HS-5 (cell line): ENCODE results near the gene TMEM106C.

Experiments
- DNase-seq: peaks from one replicate; pipeline ENCODE4 v3.0.0-alpha.2; 2012; ENCODE audit warnings: low read depth

The TMEM106C gene

DNA sequence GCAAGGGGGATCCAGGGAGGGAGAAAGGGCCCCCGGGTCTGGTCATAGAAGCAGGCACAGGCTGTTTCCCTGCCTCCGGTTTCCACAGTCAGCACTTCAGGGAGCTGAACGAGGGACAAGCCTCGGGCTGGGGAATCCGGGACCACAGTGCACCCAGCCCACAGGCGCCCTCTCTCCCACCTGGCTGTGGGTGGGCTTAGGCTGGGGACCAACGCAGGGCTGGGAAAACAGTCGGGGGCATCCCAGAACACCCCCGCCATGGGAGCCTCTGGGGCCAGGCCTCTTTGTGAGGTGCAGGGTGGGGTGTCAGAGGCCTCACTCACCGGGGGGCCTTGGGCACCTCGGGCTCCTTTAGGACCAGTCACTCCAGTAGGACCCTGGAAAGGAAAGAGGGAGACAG is 16.3 kb downstream of the TMEM106C start:
- no peak for DNase-seq

DNA sequence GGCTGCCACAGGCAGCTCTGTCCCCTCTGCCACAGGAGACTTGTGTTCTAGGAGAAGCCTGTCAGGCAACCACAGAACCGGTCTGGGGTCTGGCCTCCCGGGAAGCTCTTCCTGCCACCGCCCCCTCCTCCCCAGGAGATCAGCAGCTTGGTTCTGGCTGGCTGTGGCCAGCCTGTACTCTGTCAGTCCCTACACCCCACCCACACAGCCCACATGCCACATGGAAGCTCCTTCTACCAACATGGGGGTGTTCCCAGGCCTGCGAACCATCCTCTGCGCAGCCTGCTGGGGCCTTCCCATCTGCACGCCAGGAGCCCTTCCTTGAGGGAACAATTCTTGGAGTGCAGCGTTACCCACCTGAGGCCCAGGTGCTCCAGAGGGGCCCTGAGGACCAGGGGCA is 16.8 kb downstream of the TMEM106C start:
- no peak for DNase-seq

DNA sequence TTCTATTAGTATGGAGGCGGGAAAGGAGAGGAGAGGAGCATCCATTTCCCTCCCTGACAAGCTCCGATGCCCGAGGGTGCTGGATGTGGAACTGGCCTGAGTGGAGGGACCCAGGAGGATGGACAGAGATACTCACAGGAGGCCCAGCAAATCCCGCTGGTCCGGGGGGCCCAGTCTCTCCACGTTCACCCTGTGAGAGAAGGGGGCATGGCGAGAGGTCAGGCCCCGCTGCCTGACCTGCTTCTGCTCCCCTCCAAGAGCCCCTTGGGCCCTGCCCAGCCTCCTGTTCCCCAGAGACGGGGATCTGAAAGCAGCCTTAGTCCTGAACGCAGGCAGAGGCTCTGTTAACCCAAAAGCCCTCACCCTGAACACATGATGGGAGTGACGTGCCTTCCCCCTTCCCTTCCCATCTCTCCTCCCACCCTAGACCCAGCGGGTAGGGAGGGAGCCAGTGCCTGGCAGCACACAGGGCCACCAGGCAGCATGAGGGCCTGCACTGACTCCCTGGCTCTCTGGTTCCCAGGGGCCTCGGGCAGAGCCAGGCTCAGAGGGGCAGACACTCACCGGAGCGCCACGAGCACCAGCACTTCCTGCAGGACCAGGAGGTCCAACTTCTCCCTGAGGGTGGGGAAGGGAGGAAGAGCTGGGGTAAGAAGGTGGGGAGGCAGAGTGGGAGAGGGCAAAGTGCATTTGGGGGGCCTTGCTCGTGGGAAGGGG is 17.5 kb downstream of the TMEM106C start:
- DNase-seq = no peak

- no peak for DNase-seq
Measured at GRCh38 chr12:47981496-47982260, 18.3 kb downstream of the TMEM106C start.

- no peak for DNase-seq
Measured at GRCh38 chr12:47982311-47982710, 18.9 kb downstream of the TMEM106C start.

GRCh38 chr12:47982770-47983169 is 19.4 kb downstream of the TMEM106C start:
- DNase-seq = no peak

GRCh38 chr12:47983541-47984115 is 20.2 kb downstream of the TMEM106C start:
- DNase-seq = no peak

GRCh38 chr12:47984331-47984801 is 21.0 kb downstream of the TMEM106C start:
- DNase-seq = no peak

- no peak for DNase-seq
Measured at GRCh38 chr12:47985596-47986290, 22.3 kb downstream of the TMEM106C start.

DNA sequence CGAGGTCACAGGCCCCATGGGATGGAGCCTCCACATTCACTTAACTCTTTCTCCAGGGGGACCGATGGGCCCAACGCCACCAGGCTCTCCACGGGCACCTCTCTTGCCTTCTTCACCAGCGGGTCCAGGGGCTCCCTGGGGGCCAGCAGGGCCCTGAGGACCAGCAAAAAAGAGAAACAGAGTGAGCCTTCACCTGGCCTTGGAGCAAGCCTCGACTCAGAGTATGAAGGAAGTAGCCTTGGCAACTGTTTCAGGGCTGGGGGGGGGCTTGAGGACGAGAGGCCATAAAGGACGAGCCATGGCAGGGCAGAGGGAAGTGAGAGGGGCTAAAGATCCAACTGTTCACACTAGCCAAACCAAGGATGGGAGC is 22.9 kb downstream of the TMEM106C start:
- DNase-seq = no peak

GRCh38 chr12:47986832-47987231 is 23.4 kb downstream of the TMEM106C start:
- DNase-seq = no peak

DNA sequence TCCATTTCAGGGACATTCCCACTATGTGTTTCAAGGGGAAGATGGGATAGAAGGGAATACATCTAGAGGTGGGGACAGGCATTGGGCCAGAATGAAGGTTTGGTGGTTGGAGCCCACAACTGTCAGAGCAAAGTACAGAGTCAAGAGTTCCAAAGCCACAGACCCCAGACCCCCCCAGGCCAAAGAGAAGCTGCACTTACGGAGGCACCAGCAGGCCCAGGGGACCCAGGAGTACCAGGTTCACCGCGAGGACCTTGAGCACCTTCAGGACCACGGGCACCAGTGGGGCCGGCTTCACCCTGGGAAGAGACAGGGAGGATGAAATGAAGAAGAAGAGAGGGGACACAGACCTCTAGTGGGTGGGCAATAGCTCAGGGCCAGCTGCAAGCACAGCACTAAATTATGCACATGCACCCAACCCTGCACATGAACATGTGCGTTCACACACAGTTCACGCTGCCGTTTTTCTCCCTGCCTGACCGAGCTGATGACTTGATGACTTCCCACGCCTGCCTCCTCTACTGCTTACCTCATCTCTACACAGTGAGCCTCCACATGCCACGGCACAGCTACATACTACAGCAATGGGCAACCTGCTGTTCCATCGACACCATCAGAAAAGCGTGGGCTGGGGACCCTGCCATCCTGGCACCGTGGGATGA is 24.1 kb downstream of the TMEM106C start:
- DNase-seq = no peak

DNA sequence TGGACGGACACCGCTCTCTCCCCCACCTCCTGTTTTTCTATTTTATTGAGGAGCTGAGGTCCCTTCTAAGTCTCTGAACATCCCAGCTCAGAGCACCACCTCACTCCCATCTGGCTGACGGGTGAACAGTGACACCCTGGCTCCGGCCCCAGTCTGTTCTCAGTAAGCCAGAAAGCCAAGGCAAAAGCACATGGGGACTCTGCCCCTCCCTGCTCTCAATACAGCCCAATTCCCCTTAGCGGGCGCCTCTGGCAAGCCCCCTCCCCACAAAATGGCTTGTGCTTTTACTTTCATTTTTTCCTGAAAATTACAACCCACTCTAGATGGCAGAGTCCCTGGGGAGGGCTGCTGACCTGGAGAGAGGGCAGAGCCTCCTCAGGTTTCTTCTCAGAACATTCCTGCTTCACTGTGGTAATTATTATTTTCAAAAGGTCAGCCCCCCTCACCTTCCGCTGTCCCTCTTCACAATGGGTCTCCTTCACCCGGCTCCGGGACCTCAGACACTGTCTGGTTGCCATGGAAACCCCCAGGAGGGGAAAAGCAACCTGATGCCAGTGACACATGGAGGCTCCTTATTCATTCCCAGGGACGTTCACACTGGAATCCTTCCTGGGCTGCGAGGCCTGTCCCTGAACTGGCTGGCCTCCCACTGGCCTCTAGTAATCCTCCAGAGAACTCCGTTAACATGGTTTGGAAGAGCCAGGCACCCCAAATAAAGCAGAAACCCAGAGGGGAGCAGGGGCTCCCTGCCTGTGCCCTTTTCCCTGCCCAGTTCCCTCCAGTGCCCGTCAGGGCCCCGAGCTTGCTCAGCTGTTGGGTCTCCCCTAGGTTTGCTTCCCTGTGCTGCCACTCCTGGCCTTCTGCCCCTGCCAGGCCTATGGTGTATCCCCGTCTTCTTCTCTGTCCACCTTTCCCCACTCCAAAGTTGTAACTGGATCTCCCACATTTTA is 25.0 kb downstream of the TMEM106C start:
- DNase-seq = no peak

DNA sequence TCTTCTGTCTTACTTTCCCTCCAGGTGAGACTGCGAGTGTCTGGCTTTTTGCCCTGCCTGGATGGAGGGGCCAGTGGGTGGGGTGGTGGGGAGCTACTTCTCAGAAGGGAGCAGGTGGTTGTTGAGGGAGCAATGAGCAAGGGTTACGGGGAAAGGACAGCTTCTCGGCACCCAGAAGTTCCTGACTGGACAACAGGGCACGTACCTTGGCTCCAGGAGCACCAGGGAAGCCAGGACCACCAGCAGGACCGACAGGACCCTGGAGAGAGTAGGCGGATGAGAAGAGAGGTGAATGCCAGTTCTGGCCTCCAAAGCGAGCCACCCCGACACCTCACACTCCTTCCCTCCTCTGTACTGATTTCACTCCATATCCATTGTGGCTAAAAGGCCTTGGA is 25.6 kb downstream of the TMEM106C start:
- no peak for DNase-seq

- no peak for DNase-seq
Measured at GRCh38 chr12:47989666-47990065, 26.3 kb downstream of the TMEM106C start.

- no peak for DNase-seq
Measured at GRCh38 chr12:47990351-47991105, 27.1 kb downstream of the TMEM106C start.

DNA sequence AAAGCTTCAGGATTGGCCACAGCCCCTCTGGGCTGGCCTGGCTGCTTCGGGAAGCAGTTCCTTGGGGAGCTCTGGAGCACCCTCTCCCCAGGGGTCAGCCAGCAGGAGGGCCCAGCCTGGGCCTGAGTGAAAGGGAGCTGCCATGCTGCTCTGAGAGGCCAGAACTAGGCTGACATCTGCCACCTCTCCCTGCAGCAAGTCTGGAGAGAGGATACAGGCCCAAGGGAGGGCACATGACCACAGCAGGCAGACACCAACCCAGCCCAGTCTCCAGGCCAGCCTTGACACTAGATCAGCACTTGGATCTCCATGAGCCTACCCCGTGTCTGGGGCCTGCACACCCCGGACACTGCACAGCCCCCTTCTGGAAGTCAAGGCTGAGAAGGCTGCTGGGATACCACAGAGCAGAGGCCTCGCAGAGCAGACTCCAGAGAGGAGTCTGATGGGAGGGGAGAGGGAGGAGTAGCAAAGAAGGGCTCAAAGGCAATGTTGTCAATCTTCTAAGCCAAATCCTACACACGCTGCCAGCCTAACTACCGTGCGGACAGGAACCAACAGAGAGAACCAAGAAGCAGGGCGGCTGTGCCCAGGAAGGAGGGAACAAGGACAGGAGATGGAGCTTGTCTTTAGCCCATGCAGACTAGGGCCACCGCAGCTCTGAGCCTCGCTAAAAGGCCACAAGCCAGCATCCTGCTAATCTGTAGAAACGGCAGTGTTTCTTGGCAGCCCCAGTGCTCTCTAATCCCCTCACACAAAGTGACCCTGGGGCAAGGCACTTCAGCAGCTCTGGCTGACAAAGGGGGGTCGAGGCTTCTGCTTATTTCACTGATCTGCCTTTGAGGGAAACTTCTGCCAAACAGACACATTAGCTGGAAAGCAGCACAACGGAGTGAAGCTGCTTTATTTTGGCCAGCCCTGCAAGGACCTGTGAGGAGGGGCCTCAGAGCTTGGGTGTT is 28.0 kb downstream of the TMEM106C start:
- DNase-seq = no peak

- no peak for DNase-seq
Measured at GRCh38 chr12:47992776-47993175, 29.4 kb downstream of the TMEM106C start.

GRCh38 chr12:47993491-47993890 is 30.1 kb downstream of the TMEM106C start:
- DNase-seq = no peak
